SK-N-SH (cell line): ENCODE measurements around the gene HNF1A. TPM values are rescaled to one million over a fixed set of nuclear protein-coding genes. Genes with fewer than 3 reads are reported as not detected.
"Not testable (repeated sequence)": the region's sequence is repeated elsewhere in the genome, so short reads cannot be mapped to it uniquely, and the experiment has no call there.

Experiments used
- CTCF ChIA-PET: fragments of 300-600, 350-600 bp; formaldehyde crosslinking; extraction: SDS; loops from one replicate; lab custom pipeline; 2021; lab: Yijun Ruan, JAX
- POLR2A ChIA-PET: fragments of 350-600 bp; sonication (Branson Sonifier 250); formaldehyde crosslinking; extraction: SDS; loops from one replicate; lab custom pipeline; 2020; ENCODE audit warnings: antibody characterized with exemption, inconsistent platforms; lab: Yijun Ruan, JAX
- DNase-seq: peaks from one replicate; pipeline ENCODE4 v3.0.0; 2012
- H2AFZ ChIP-seq: fragments of 200-600 bp; sonication (generic); 2 replicates; pipeline ENCODE4 v1.8.1; 2016; ENCODE audit warnings: antibody characterized with exemption, mild to moderate bottlenecking, low read depth
- H3F3A ChIP-seq: fragments of 200-600 bp; sonication (generic); replicated peaks from 2 replicates; pipeline ENCODE3; 2016; ENCODE audit warnings: antibody characterized with exemption, mild to moderate bottlenecking; ENCODE audit not compliant: insufficient read depth
- H3K27ac ChIP-seq, 2 experiments: fragments of 200-500 bp in 1 of 2; fragments of 200-600 bp in 1 of 2; sonication (Bioruptor generic) in 1 of 2; sonication (generic), shearing (Covaris generic) in 1 of 2; 2 replicates each; pipeline versions ENCODE4 v1.5.1 to v1.6.1; 2014 to 2016; ENCODE audit warnings: low read depth in 2 of 2, inconsistent platforms in 1 of 2, low read length in 1 of 2, mild to moderate bottlenecking in 1 of 2, mixed read lengths in 1 of 2
- H3K27me3 ChIP-seq: fragments of 200-600 bp; sonication (generic), shearing (Covaris generic); 2 replicates; pipeline ENCODE4 v1.6.1; 2016; ENCODE audit warnings: mixed run types; ENCODE audit not compliant: insufficient read depth
- H3K36me3 ChIP-seq, 2 experiments: fragments of 200-500 bp in 1 of 2; fragments of 200-600 bp in 1 of 2; sonication (Bioruptor generic) in 1 of 2; sonication (generic) in 1 of 2; replicated peaks in 1 of 2; 2 replicates each; pipeline versions ENCODE3 to v1.5.1; 2014 to 2016; ENCODE audit warnings: low read length in 1 of 2, mild to moderate bottlenecking in 1 of 2; ENCODE audit not compliant: insufficient read depth in 2 of 2, control insufficient read depth in 1 of 2
- H3K4me1 ChIP-seq, 2 experiments: fragments of 200-500 bp in 1 of 2; fragments of 200-600 bp in 1 of 2; sonication (Bioruptor generic) in 1 of 2; sonication (generic), shearing (Covaris generic) in 1 of 2; 2 replicates each; pipeline versions ENCODE4 v1.5.1 to v1.6.1; 2014 to 2016; ENCODE audit warnings: low read depth in 1 of 2, low read length in 1 of 2, mixed run types in 1 of 2; ENCODE audit not compliant: insufficient read depth in 2 of 2, control insufficient read depth in 1 of 2
- H3K4me2 ChIP-seq: fragments of 200-600 bp; sonication (generic), shearing (Covaris generic); 2 replicates; pipeline ENCODE4 v1.6.1; 2017; ENCODE audit warnings: mixed run types
- H3K4me3 ChIP-seq, 2 experiments: fragments of 200-500 bp in 1 of 2; fragments of 200-600 bp in 1 of 2; sonication (Bioruptor generic) in 1 of 2; sonication (generic), shearing (Covaris generic) in 1 of 2; 2 replicates each; pipeline versions ENCODE4 v1.5.1 to v1.8.1; 2014 to 2016; ENCODE audit warnings: low read depth in 2 of 2, inconsistent platforms in 1 of 2, low read length in 1 of 2, mild to moderate bottlenecking in 1 of 2, mixed read lengths in 1 of 2, moderate library complexity in 1 of 2
- H3K79me2 ChIP-seq: fragments of 200-600 bp; sonication (generic); 2 replicates; pipeline ENCODE4 v1.8.1; 2017; ENCODE audit warnings: mild to moderate bottlenecking; ENCODE audit not compliant: insufficient read depth
- H3K9ac ChIP-seq: fragments of 200-600 bp; sonication (generic); 2 replicates; pipeline ENCODE4 v1.6.1; 2017; ENCODE audit warnings: mixed run types
- H3K9me2 ChIP-seq: fragments of 200-600 bp; sonication (generic); 2 replicates; pipeline ENCODE4 v1.6.1; 2017; ENCODE audit warnings: mixed run types
- H3K9me3 ChIP-seq: fragments of 200-600 bp; sonication (generic); 2 replicates; pipeline ENCODE4 v1.6.1; 2017; ENCODE audit warnings: mixed run types, mild to moderate bottlenecking, moderate library complexity
- H4K20me1 ChIP-seq: fragments of 200-600 bp; sonication (generic); 2 replicates; pipeline ENCODE4 v1.6.1; 2017; ENCODE audit warnings: mild to moderate bottlenecking, mixed run types; ENCODE audit not compliant: insufficient read depth
- CTCF ChIP-seq: fragments of 200-600 bp; sonication (generic); IDR thresholded peaks from 2 replicates; pipeline ENCODE4 v1.6.1; 2017; ENCODE audit warnings: antibody characterized with exemption, mild to moderate bottlenecking, moderate library complexity
- RAD21 ChIP-seq: IDR thresholded peaks from 2 replicates; pipeline ENCODE4 v1.6.1; 2012; ENCODE audit warnings: mild to moderate bottlenecking, low read length
- SMC3 ChIP-seq: IDR thresholded peaks from 2 replicates; pipeline ENCODE4 v1.6.1; 2012; ENCODE audit warnings: low read depth, low read length, improper control_type of control experiment
- YY1 ChIP-seq: IDR thresholded peaks from 2 replicates; pipeline ENCODE4 v1.4.0; 2012; ENCODE audit warnings: low read depth, mild to moderate bottlenecking
- WGBS: methylation state at CpG from one replicate; pipeline ENCODE4 v1.1.6; 2017; ENCODE audit warnings: low lambda C conversion rate; 5-methylcytosine and 5-hydroxymethylcytosine counted together
- polyA plus RNA-seq, 3 experiments: library from polyadenylated mRNA; depleted of rRNA; stranded (reverse); fragments of >200 nt; gene quantifications; 2 replicates each; pipeline ENCODE4 v1.2.3, GENCODE V29; 2012

The HNF1A gene
- polyA plus RNA-seq, 1 of the 3 experiments (the other 2 are of a cell fraction): not detected

GRCh38 chr12:120944645-120945217 lies 33.6 kb upstream of the HNF1A start:
- Histone ChIP-seq H3K4me1 (no peaks in the 10 kb centered on the region), H2AFZ (no peak overlapping the region), H3K9me3 (no peaks in the 10 kb centered on the region), H3K4me3 (no peak overlapping the region; a peak in 1 of 4 replicates), H3K9ac (no peak overlapping the region), H4K20me1 (no peaks in the 10 kb centered on the region), H3K79me2 (no peaks in the 10 kb centered on the region), H3K36me3 (no peaks in the 10 kb centered on the region), H3K27me3 (no peaks in the 10 kb centered on the region; the same call in 1 of the 2 replicates), H3K27ac (no peak overlapping the region), H3F3A (no peaks in the 10 kb centered on the region), H3K4me2 (no peak overlapping the region), H3K9me2 (no peaks in the 10 kb centered on the region)
- WGBS: 43% methylated on average over 9 of the region's 9 CpGs
- ChIA-PET CTCF (interaction anchor here (0.6 to 2.2 kb wide), 11 partner anchors 9 to 148 kb away, joined by 3 to 11 read pairs (median 4); partner anchors contain the start of gene HNF1A), POLR2A (interaction anchor here (0.7 kb wide), 1 partner anchor 18 kb away, joined by 4 read pairs; no protein-coding TSS in a partner anchor)
- TF ChIP-seq CTCF (peak; percentile 77), SMC3 (peak; percentile 64), YY1 (no peak), RAD21 (peak; percentile 57)
- DNase-seq: peak; percentile 71

- H2AFZ ChIP-seq, H3K27ac ChIP-seq, H3K9me3 ChIP-seq, DNase-seq, H3K4me2 ChIP-seq, H3K4me1 ChIP-seq, H4K20me1 ChIP-seq, H3K4me3 ChIP-seq, H3K79me2 ChIP-seq, H3K9ac ChIP-seq, H3F3A ChIP-seq, H3K36me3 ChIP-seq, H3K9me2 ChIP-seq, H3K27me3 ChIP-seq: not testable (repeated sequence)
- POLR2A ChIA-PET: interaction anchor here (0.7 kb wide), 1 partner anchor 17 kb away, joined by 4 read pairs; no protein-coding TSS in a partner anchor
- WGBS: 90% methylated on average over 6 of the region's 6 CpGs
- CTCF ChIA-PET: interaction anchor here (0.6 to 2.2 kb wide), 4 partner anchors 33 to 60 kb away, joined by 3 to 11 read pairs (median 4); partner anchors contain the start of gene HNF1A
Observed at GRCh38 chr12:120945516-120945915, 32.8 kb upstream of the HNF1A start.

GRCh38 chr12:120950260-120950799 lies 28.0 kb upstream of the HNF1A start:
- whole genome bisulfite sequencing: 87% methylated on average over 13 of the region's 31 CpGs
- H3K36me3 ChIP-seq, H3K4me1 ChIP-seq, H3K27me3 ChIP-seq, H3F3A ChIP-seq, H4K20me1 ChIP-seq, POLR2A ChIA-PET, H2AFZ ChIP-seq, H3K4me2 ChIP-seq, H3K27ac ChIP-seq, H3K9me2 ChIP-seq, H3K9ac ChIP-seq, H3K79me2 ChIP-seq, CTCF ChIA-PET, H3K4me3 ChIP-seq, DNase-seq, H3K9me3 ChIP-seq: not testable (repeated sequence)
